MCF 10A (cell line): ENCODE measurements around the gene CYTL1. TPM values are rescaled to one million over a fixed set of nuclear protein-coding genes. Genes with fewer than 3 reads are reported as not detected.
"Not testable (repeated sequence)": the region's sequence is repeated elsewhere in the genome, so short reads cannot be mapped to it uniquely, and the experiment has no call there.

ENCODE experiments used
- BruUV-seq: library from RNA; stranded (reverse); fragments of 400-500 nt; replicated peaks from 2 replicates; lab custom pipeline; 2021; lab: Mats Ljungman, UMichigan
- CTCF ChIA-PET: fragments of 300-600 bp; sonication (Branson Sonifier 250); formaldehyde crosslinking; extraction: SDS; loops from one replicate; lab custom pipeline; 2021; ENCODE audit warnings: antibody characterized with exemption, inconsistent platforms; lab: Yijun Ruan, JAX
- POLR2A ChIA-PET: fragments of 300-600, 350-650 bp; sonication (Branson Sonifier 250); formaldehyde crosslinking; extraction: SDS; loops from one replicate; lab custom pipeline; 2020; ENCODE audit warnings: antibody characterized with exemption, inconsistent platforms; lab: Yijun Ruan, JAX
- DNase-seq: peaks from one replicate; pipeline ENCODE4 v3.0.0-alpha.2; 2018; ENCODE audit not compliant: unreplicated experiment
- H3K27ac Mint-ChIP-seq: one replicate; pipeline ENCODE4 v1.8.0; 2022; ENCODE audit warnings: mild to moderate bottlenecking, low read depth, mixed read lengths; ENCODE audit not compliant: unreplicated experiment
- H3K27me3 Mint-ChIP-seq: one replicate; pipeline ENCODE4 v1.8.0; 2022; ENCODE audit warnings: mixed read lengths; ENCODE audit not compliant: insufficient read depth, unreplicated experiment
- H3K36me3 Mint-ChIP-seq: one replicate; pipeline ENCODE4 v1.8.0; 2022; ENCODE audit warnings: mild to moderate bottlenecking, moderate library complexity, mixed read lengths; ENCODE audit not compliant: insufficient read depth, unreplicated experiment
- H3K4me1 Mint-ChIP-seq: one replicate; pipeline ENCODE4 v1.8.0; 2022; ENCODE audit warnings: mixed read lengths; ENCODE audit not compliant: insufficient read depth, unreplicated experiment
- H3K4me3 Mint-ChIP-seq: one replicate; pipeline ENCODE4 v1.8.0; 2022; ENCODE audit warnings: mild to moderate bottlenecking, moderate library complexity, mixed read lengths; ENCODE audit not compliant: unreplicated experiment
- H3K9me3 Mint-ChIP-seq: one replicate; pipeline ENCODE4 v1.8.0; 2022; ENCODE audit warnings: mixed read lengths; ENCODE audit not compliant: unreplicated experiment
- CTCF ChIP-seq: fragments of 200-600 bp; IDR thresholded peaks from one replicate; pipeline ENCODE4 v1.8.0; 2022; ENCODE audit warnings: antibody characterized with exemption, mild to moderate bottlenecking; ENCODE audit not compliant: unreplicated experiment
- intact Hi-C: fragments of 100-400 bp; cut with micrococcal nuclease; formaldehyde crosslinking; loops from 2 replicates; pipeline ENCODE4 v1.14.1; 2022
- total RNA-seq: library from RNA; stranded (reverse); gene quantifications from 2 replicates; pipeline ENCODE4 v1.2.3, GENCODE V29; 2022

CYTL1 gene
- total RNA-seq, 1 experiment from 2014 or later, result not detected

GRCh38 chr4:5009796-5010195 lies 9.5 kb downstream of the CYTL1 start:
- ChIA-PET CTCF (no interaction called here), POLR2A (no interaction called here)
- Mint-ChIP-seq H3K4me3 (no peak overlapping the region), H3K27me3 (peaks cover 95% of the 10 kb centered on the region), H3K36me3 (no peaks in the 10 kb centered on the region), H3K9me3 (no peaks in the 10 kb centered on the region), H3K4me1 (no peaks in the 10 kb centered on the region), H3K27ac (no peak overlapping the region)
- intact Hi-C loops, result no loop called here
- no peak for TF ChIP-seq CTCF
- DNase-seq, result no peak
- BruUV-seq, result no TSS peak

GRCh38 chr4:5006932-5007331 lies 12.3 kb downstream of the CYTL1 start:
- POLR2A ChIA-PET, H3K9me3 Mint-ChIP-seq: not testable (repeated sequence)
- H3K27me3 Mint-ChIP-seq, result peaks cover 95% of the 10 kb centered on the region

GRCh38 chr4:5004496-5004895 lies 14.8 kb downstream of the CYTL1 start:
- H3K27me3 Mint-ChIP-seq, result peaks cover 100% of the 10 kb centered on the region
- no peak overlapping the region for H3K27ac Mint-ChIP-seq
- DNase-seq, result no peak
- no peak overlapping the region for H3K4me3 Mint-ChIP-seq
- no peaks in the 10 kb centered on the region for H3K9me3 Mint-ChIP-seq
- H3K4me1 Mint-ChIP-seq, result no peaks in the 10 kb centered on the region
- no peak for TF ChIP-seq CTCF
- CTCF ChIA-PET, result no interaction called here
- POLR2A ChIA-PET, result no interaction called here
- no peaks in the 10 kb centered on the region for H3K36me3 Mint-ChIP-seq
- no TSS peak for BruUV-seq
- intact Hi-C loops, result no loop called here

More at GRCh38 chr4:5006932-5007331, 12.3 kb downstream of the CYTL1 start:
- H3K27ac Mint-ChIP-seq, H3K4me1 Mint-ChIP-seq, H3K4me3 Mint-ChIP-seq, H3K36me3 Mint-ChIP-seq, intact Hi-C loops, BruUV-seq, DNase-seq: not testable (repeated sequence)
- CTCF ChIA-PET, result interaction anchor here (1.7 kb wide), 1 partner anchor 12 kb away, joined by 6 read pairs; no protein-coding TSS in a partner anchor

- Mint-ChIP-seq H3K4me1 (no peaks in the 10 kb centered on the region), H3K27me3 (peaks cover 100% of the 10 kb centered on the region), H3K27ac (no peak overlapping the region), H3K36me3 (no peaks in the 10 kb centered on the region), H3K9me3 (no peaks in the 10 kb centered on the region), H3K4me3 (no peak overlapping the region)
- no TSS peak for BruUV-seq
- ChIA-PET CTCF (no interaction called here), POLR2A (interaction anchor here (0.7 kb wide), 1 partner anchor 428 kb away, joined by 4 read pairs; no protein-coding TSS in a partner anchor)
- intact Hi-C loops, result no loop called here
- DNase-seq, result no peak
- no peak for TF ChIP-seq CTCF
These were observed 15.3 kb downstream of the CYTL1 start for GRCh38 chr4:5003918-5004317.
